ENCODE measurements around the gene NEDD1. TPM values are rescaled to one million over a fixed set of nuclear protein-coding genes. Genes with fewer than 3 reads are reported as not detected.
A peak's percentile ranks its signal among the peaks of the same experiment; 100 is the strongest.

The NEDD1 gene
- total and polyA plus RNA-seq, 4 donors, result 4.9 to 34.1 (median 10.3) TPM

DNA sequence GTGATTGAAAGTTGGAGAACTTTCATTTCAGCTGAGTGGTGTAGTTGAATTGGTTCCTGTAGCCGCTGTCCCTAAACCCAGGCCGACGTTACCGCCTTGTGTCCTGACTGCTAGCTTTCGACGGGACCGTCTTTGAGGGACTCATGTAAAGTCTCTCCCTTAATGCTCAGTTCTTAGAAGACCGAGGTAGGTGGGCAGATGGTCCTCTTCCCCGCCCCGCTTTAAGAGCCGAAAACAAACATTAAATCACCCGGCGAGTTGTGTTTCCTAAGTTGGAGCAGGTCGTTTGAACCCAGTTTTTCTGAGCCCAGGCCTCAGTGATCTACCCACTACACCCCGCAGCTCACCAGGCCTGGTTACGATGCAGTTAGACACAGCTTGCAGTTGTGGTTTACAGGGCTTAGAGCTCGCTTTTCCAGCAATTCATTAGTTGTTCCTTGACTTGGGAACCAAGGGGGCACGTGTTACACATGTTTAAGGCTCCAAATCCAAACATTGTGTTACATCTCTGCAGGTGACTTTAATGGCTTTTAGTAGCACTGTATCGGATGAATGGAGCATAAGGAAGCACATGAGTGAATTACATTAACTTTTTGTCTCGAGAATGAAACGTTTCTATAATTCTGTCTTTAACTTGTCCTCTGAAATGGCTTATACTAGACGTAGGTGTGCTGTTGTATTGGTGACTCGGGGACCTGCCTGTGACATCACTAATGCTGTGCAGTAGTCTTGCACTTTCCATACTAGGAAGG lies 790 bp downstream of the NEDD1 start:
- no peaks in the 10 kb centered on the region for H3K9me3 ChIP-seq (ENCODE audit: control insufficient read depth in 4 of 4, insufficient read depth in 3 of 4, low read length in 3 of 4)
- H3K27ac ChIP-seq (ENCODE audit: low read depth in 1 of 2, low read length in 1 of 2), result peak overlapping the region; percentile 82 to 92
- no peak for ATAC-seq (ENCODE audit: insufficient read depth, low FRiP score)
- DNase-seq, result peak in 2 of 3 donors; percentile 32 to 52
- H3K9ac ChIP-seq (ENCODE audit: insufficient read depth in 1 of 2, low read length in 2 of 2), result peak overlapping the region; percentile 86 to 99
- WGBS, 2 donors, result 8% methylated on average over 23 of the region's 23 CpGs
- H3K4me1 ChIP-seq (ENCODE audit: control insufficient read depth in 5 of 5, insufficient read depth in 5 of 5, low read length in 5 of 5), result peaks cover 1 to 23% (median 6%) of the 10 kb centered on the region in 5 donors
- H3K27me3 ChIP-seq (ENCODE audit: control insufficient read depth in 3 of 3, insufficient read depth in 3 of 3, low read length in 2 of 3), result no peaks in the 10 kb centered on the region
- H3K36me3 ChIP-seq (ENCODE audit: control insufficient read depth in 4 of 4, insufficient read depth in 4 of 4, low read length in 4 of 4), result no peaks in the 10 kb centered on the region
- TF ChIP-seq, protein P1, sequence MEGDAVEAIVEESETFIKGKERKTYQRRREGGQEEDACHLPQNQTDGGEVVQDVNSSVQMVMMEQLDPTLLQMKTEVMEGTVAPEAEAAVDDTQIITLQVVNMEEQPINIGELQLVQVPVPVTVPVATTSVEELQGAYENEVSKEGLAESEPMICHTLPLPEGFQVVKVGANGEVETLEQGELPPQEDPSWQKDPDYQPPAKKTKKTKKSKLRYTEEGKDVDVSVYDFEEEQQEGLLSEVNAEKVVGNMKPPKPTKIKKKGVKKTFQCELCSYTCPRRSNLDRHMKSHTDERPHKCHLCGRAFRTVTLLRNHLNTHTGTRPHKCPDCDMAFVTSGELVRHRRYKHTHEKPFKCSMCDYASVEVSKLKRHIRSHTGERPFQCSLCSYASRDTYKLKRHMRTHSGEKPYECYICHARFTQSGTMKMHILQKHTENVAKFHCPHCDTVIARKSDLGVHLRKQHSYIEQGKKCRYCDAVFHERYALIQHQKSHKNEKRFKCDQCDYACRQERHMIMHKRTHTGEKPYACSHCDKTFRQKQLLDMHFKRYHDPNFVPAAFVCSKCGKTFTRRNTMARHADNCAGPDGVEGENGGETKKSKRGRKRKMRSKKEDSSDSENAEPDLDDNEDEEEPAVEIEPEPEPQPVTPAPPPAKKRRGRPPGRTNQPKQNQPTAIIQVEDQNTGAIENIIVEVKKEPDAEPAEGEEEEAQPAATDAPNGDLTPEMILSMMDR (IDR thresholded peaks at IDR 0.05; ENCODE audit: control extremely low read depth, extremely low read depth), result no peak
- H3K4me3 ChIP-seq, result peak overlapping the region; percentile 80

DNA sequence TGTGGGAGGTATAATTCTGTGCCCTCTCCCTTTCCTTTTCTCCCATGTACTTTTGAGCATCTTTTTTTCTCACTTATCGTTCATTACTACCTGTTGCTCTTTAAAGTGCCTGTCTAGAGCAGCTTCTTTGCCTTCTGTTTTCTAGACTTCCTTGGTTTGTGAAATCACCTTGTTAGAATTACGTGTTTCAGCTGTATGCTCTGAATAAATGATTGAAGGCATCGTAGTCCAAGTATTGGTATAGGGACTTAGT lies 1.3 kb downstream of the NEDD1 start:
- Histone ChIP-seq H3K36me3 (ENCODE audit: control insufficient read depth in 4 of 4, insufficient read depth in 4 of 4, low read length in 4 of 4) (peaks cover 0 to 3% (median 0%) of the 10 kb centered on the region in 4 donors), H3K9ac (ENCODE audit: insufficient read depth in 1 of 2, low read length in 2 of 2) (peak overlapping the region in 1 of 2 donors; percentile 99), H3K9me3 (ENCODE audit: control insufficient read depth in 4 of 4, insufficient read depth in 3 of 4, low read length in 3 of 4) (no peaks in the 10 kb centered on the region), H3K27me3 (ENCODE audit: control insufficient read depth in 3 of 3, insufficient read depth in 3 of 3, low read length in 2 of 3) (no peaks in the 10 kb centered on the region), H3K4me1 (ENCODE audit: control insufficient read depth in 5 of 5, insufficient read depth in 5 of 5, low read length in 5 of 5) (peaks cover 1 to 23% (median 6%) of the 10 kb centered on the region in 5 donors), H3K4me3 (no peak overlapping the region), H3K27ac (ENCODE audit: low read depth in 1 of 2, low read length in 1 of 2) (no peak overlapping the region)
- TF ChIP-seq, protein P1 (IDR thresholded peaks at IDR 0.05; ENCODE audit: control extremely low read depth, extremely low read depth), result no peak
- WGBS, 2 donors, result 44 to 63% methylated on average over 3 of the region's 3 CpGs
- no peak for DNase-seq
- ATAC-seq (ENCODE audit: insufficient read depth, low FRiP score), result no peak

DNA sequence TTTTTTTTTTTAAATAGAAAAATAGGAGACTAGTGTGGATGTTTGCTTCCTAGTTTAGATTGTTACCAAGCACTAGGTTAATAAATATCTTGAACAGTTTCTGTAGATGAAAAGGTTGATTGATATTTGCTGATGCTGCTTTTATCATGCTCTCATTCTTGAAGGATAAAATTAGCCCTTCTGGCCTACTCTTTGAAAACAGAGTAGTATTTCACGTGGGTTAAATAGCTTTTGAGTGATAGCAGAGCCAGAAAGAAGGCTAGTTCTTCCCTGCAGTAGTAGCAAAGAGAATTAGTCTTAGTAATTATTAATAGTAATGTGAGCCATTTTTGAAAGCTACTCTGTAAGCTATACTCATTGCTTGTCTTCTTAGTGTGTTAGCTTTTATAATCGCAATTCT lies 5.2 kb downstream of the NEDD1 start:
- no peak for DNase-seq
- ATAC-seq (ENCODE audit: insufficient read depth, low FRiP score), result no peak
- 75 to 85% methylated on average over 2 of the region's 2 CpGs for WGBS, 2 donors

More for the DNA sequence above, 5.2 kb downstream of the NEDD1 start:
- peaks cover 0 to 5% (median 2%) of the 10 kb centered on the region in 4 donors for H3K36me3 ChIP-seq (ENCODE audit: control insufficient read depth in 4 of 4, insufficient read depth in 4 of 4, low read length in 4 of 4)
- no peak overlapping the region for H3K9ac ChIP-seq (ENCODE audit: insufficient read depth in 1 of 2, low read length in 2 of 2)
- H3K27me3 ChIP-seq (ENCODE audit: control insufficient read depth in 3 of 3, insufficient read depth in 3 of 3, low read length in 2 of 3), result no peaks in the 10 kb centered on the region
- peaks cover 0 to 16% (median 5%) of the 10 kb centered on the region in 5 donors for H3K4me1 ChIP-seq (ENCODE audit: control insufficient read depth in 5 of 5, insufficient read depth in 5 of 5, low read length in 5 of 5)
- no peak overlapping the region for H3K27ac ChIP-seq (ENCODE audit: low read depth in 1 of 2, low read length in 1 of 2)
- no peaks in the 10 kb centered on the region for H3K9me3 ChIP-seq (ENCODE audit: control insufficient read depth in 4 of 4, insufficient read depth in 3 of 4, low read length in 3 of 4)
- TF ChIP-seq, protein P1 (IDR thresholded peaks at IDR 0.05; ENCODE audit: control extremely low read depth, extremely low read depth), result no peak
- no peak overlapping the region for H3K4me3 ChIP-seq

All from lung (tissue), 12 donors.